Measurements from ENCODE around the gene PALMD.

- TF ChIP-seq CTCF (IDR thresholded peaks at IDR 0.05) (no peak), EZH2 (IDR thresholded peaks at IDR 0.05; ENCODE audit: borderline replicate concordance, insufficient read depth, low read depth, low read length, poor library complexity, severe bottlenecking) (no peak)
These were observed 10.8 kb upstream of the PALMD start for GRCh38 chr1:99634971-99635624.
